ENCODE results near the gene TMEM237. TPM values are rescaled to one million over a fixed set of nuclear protein-coding genes. Genes with fewer than 3 reads are reported as not detected.

TMEM237 gene
- polyA plus RNA-seq, 1 donor: 15.4 TPM

DNA sequence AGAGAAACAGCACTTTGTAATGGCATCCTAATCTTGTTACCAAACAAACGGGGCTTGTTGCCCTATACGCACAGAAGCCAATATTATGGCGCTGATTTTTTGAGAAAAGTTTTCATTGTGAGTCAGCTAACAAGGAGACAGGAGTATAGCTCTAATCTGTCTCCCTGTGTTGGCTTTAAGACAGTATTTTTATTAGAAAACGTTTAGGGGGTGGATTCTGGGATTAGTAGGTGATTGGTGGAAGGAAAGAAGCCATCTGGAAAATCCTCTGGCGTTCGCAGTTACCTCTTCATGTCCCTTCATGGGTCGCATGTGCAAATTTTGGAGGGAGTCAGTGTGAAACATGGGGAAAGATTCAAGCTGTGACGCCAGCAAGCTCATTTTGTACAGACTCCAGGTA lies 698 bp upstream of the TMEM237 start:
- Histone ChIP-seq H3K4me3 (ENCODE audit: low read length) (peak overlapping the region; percentile 99), H3K4me1 (ENCODE audit: control insufficient read depth, insufficient read depth, low read length) (peaks cover 3% of the 10 kb centered on the region), H3K9me3 (ENCODE audit: control insufficient read depth, low read depth, low read length) (no peaks in the 10 kb centered on the region), H3K36me3 (ENCODE audit: control insufficient read depth, insufficient read depth, low read length) (no peaks in the 10 kb centered on the region), H3K27ac (ENCODE audit: low read length) (peak overlapping the region; percentile 93), H3K27me3 (ENCODE audit: control insufficient read depth, insufficient read depth, low read length) (no peaks in the 10 kb centered on the region)
- DNase-seq: peak in 1 of 2 donors; percentile 10
- WGBS (ENCODE audit: insufficient coverage, low lambda C conversion rate): 83% methylated on average over 1 of the region's 8 CpGs

DNA sequence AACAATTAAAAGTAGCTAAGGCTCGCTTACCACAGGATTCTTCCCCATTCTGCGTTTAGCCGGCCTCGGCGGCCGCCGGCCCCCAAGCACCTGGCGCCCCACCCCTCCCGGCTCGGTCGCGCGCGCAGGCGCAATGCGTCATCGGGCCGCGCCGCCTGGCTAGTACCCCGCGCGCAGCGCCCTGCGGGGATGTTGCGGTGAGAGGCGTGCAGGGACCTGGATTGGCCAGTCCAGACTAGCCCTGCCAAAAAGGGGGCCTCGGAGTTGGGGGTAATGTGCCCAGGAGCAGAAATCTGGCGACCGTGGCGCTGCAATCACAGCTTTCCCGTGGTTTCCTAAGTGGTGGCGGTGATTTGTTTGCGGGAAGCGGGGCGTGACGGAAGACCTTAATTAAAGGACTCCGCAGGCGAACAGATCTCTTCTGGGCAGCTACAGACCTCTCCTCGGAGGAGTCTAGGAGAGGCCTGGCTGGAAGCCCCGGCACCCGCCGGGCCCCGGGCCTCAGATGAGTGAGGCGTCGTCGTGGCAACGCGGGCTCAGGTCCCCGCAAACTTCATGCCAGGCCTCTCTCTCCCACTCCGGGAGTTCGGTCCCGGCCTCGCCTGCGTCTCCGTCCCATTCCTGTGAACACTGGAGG lies 606 bp downstream of the TMEM237 start:
- Histone ChIP-seq H3K4me3 (ENCODE audit: low read length) (peak overlapping the region; percentile 99), H3K9me3 (ENCODE audit: control insufficient read depth, low read depth, low read length) (no peaks in the 10 kb centered on the region), H3K27me3 (ENCODE audit: control insufficient read depth, insufficient read depth, low read length) (no peaks in the 10 kb centered on the region), H3K36me3 (ENCODE audit: control insufficient read depth, insufficient read depth, low read length) (no peaks in the 10 kb centered on the region), H3K27ac (ENCODE audit: low read length) (peak overlapping the region; percentile 93), H3K4me1 (ENCODE audit: control insufficient read depth, insufficient read depth, low read length) (peaks cover 3% of the 10 kb centered on the region)
- peak; percentile 74 to 87 for DNase-seq
- WGBS (ENCODE audit: insufficient coverage, low lambda C conversion rate): no CpG with 5 or more reads among the region's 56 CpGs

DNA sequence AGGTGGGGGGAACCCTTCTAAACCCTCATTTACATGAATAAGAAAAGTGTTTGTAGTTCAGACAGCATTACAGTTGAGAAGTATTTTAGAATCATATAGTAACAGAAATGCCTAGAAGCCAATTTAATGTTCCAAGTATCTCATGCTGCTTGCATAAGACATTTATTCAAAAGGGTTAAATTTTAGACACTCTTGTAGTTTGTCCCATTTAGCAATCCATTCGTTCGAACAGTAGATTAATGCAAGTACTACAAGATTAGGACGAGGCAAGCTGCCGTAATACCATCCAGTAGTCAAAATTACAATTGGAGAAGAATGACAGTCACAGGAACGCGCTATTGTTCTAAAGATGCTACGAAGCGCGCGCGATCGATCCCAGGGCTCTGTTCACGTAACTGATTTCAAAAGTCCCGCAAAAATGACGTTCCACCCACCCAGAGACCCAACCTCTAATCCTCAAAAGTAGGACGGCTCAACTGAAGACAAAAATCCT lies 1.2 kb downstream of the TMEM237 start:
- Histone ChIP-seq H3K27ac (ENCODE audit: low read length) (peak overlapping the region; percentile 93), H3K4me1 (ENCODE audit: control insufficient read depth, insufficient read depth, low read length) (peaks cover 3% of the 10 kb centered on the region), H3K27me3 (ENCODE audit: control insufficient read depth, insufficient read depth, low read length) (no peaks in the 10 kb centered on the region), H3K4me3 (ENCODE audit: low read length) (peak overlapping the region; percentile 99), H3K36me3 (ENCODE audit: control insufficient read depth, insufficient read depth, low read length) (no peaks in the 10 kb centered on the region), H3K9me3 (ENCODE audit: control insufficient read depth, low read depth, low read length) (no peaks in the 10 kb centered on the region)
- no peak for DNase-seq
- 0% methylated on average over 2 of the region's 16 CpGs for WGBS (ENCODE audit: insufficient coverage, low lambda C conversion rate)

DNA sequence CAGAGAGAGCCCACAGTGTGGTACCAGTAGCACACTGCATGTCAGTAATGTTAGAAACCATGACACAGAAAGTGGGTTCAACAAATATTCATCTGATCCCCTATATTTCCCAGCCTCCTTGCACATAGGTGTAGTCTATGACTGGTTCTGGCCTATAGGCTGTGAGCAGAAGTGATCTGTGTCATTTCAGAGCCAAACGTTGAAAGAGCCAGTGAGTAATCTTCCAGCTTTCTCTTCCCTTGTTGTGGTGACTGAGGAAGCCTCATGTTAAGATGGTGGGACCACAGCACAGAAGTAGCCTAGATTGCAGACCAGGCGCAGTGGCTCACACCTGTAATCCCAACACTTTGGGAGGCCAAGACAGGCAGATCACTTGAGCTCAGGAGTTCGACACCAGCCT lies 4.1 kb downstream of the TMEM237 start:
- 100% methylated on average over 1 of the region's 3 CpGs for WGBS (ENCODE audit: insufficient coverage, low lambda C conversion rate)
- Histone ChIP-seq H3K36me3 (ENCODE audit: control insufficient read depth, insufficient read depth, low read length) (peaks cover 15% of the 10 kb centered on the region), H3K4me1 (ENCODE audit: control insufficient read depth, insufficient read depth, low read length) (peaks cover 3% of the 10 kb centered on the region), H3K27ac (ENCODE audit: low read length) (no peak overlapping the region), H3K9me3 (ENCODE audit: control insufficient read depth, low read depth, low read length) (no peaks in the 10 kb centered on the region), H3K27me3 (ENCODE audit: control insufficient read depth, insufficient read depth, low read length) (no peaks in the 10 kb centered on the region), H3K4me3 (ENCODE audit: low read length) (no peak overlapping the region)
- DNase-seq: no peak

DNA sequence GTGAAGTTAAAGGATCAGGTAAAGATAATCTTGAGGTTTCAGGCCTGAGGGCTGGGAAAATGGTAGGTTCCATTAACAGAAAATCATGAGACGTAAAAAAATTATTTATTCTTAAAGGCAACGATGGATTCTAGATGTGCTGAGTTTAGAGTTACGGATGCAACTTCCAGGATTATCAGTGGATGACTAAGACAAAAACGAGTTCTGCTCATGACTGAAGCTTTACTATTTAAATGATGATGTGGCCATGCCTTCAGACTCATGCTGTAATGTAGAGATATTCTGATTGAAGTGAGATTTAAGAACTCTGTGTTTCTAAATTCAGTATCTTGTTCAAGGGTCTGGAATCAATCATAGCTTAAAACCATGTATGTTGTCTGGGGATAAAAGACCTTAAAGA lies 5.0 kb downstream of the TMEM237 start:
- Histone ChIP-seq H3K9me3 (ENCODE audit: control insufficient read depth, low read depth, low read length) (no peaks in the 10 kb centered on the region), H3K4me1 (ENCODE audit: control insufficient read depth, insufficient read depth, low read length) (no peaks in the 10 kb centered on the region), H3K36me3 (ENCODE audit: control insufficient read depth, insufficient read depth, low read length) (peaks cover 22% of the 10 kb centered on the region), H3K27me3 (ENCODE audit: control insufficient read depth, insufficient read depth, low read length) (no peaks in the 10 kb centered on the region), H3K27ac (ENCODE audit: low read length) (no peak overlapping the region), H3K4me3 (ENCODE audit: low read length) (no peak overlapping the region)
- DNase-seq: no peak
- WGBS (ENCODE audit: insufficient coverage, low lambda C conversion rate): no CpG with 5 or more reads among the region's 4 CpGs

DNA sequence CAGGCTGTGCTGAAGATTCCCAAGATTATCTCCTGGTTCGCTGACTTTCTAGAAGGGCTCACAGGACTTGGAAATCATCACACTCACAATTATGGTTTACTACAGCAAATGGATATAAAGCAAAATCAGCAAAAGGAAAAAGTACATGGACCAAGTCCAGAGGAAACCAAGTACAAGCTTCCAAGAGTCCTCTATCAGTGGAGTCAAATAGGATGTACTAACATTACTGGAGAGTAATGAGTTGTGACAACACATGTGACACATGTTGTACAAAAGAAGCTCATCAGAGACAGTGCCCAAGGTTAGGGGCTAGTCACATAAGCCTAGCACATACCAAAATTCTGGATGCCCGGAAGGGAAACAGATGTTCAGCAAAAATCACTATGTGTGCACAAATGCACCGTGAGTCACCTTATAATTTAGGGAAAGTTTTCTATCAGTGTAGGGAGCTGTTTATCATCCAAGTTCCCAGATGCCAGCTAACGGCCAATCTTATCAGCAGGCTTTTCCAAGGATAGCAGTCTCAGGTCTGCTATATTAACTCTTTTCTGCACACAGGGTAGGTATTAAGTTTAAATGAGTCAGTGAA lies 9.5 kb downstream of the TMEM237 start:
- no peak for DNase-seq
- no peak overlapping the region for H3K27ac ChIP-seq (ENCODE audit: low read length)
- H3K36me3 ChIP-seq (ENCODE audit: control insufficient read depth, insufficient read depth, low read length): peaks cover 39% of the 10 kb centered on the region
- no peak overlapping the region for H3K4me3 ChIP-seq (ENCODE audit: low read length)
- no peaks in the 10 kb centered on the region for H3K4me1 ChIP-seq (ENCODE audit: control insufficient read depth, insufficient read depth, low read length)
- 70% methylated on average over 2 of the region's 4 CpGs for WGBS (ENCODE audit: insufficient coverage, low lambda C conversion rate)
- H3K27me3 ChIP-seq (ENCODE audit: control insufficient read depth, insufficient read depth, low read length): no peaks in the 10 kb centered on the region
- no peaks in the 10 kb centered on the region for H3K9me3 ChIP-seq (ENCODE audit: control insufficient read depth, low read depth, low read length)

DNA sequence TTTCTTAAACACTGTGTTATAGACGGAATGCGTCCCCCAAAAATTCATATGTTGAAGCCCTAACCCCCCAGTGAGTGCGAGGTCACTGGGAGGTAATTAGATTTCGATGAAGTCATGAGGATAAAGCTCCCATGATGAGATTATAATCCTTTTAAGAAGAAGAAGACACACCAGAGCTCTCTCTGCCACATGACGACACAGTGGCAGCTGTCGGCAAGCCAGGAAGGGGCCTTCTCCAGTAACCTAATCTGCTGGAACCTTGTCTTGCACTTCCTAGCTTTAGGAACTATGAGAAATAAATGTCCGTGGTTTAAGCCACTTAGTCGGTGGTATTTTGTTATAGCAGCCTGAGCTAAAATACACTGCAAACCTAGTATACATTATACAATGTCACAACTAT lies 12.3 kb downstream of the TMEM237 start:
- Histone ChIP-seq H3K36me3 (ENCODE audit: control insufficient read depth, insufficient read depth, low read length) (peaks cover 39% of the 10 kb centered on the region), H3K4me3 (ENCODE audit: low read length) (no peak overlapping the region)
- no CpG with 5 or more reads among the region's 8 CpGs for WGBS (ENCODE audit: insufficient coverage, low lambda C conversion rate)

DNA sequence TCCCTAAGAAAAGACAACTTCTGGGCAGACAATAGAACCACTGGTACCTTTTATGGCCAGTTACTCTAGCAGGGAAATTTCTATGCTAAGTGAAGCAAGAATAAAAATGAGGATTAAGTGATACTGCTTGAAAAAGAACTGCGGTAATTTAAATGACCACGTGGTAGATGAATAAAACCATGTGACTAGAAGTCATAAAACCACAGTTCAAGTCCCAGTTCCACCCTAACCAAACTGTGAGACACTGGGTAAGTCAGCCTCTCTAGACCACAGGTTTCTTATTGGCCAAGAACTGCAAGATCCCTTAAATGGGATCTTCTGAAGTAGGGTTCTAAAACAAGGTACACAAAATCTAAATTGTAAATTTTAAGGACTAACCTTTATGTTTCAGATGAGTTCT lies 12.7 kb downstream of the TMEM237 start:
- no peaks in the 10 kb centered on the region for H3K9me3 ChIP-seq (ENCODE audit: control insufficient read depth, low read depth, low read length)
- no peak for DNase-seq
- WGBS (ENCODE audit: insufficient coverage, low lambda C conversion rate): 50% methylated on average over 1 of the region's 2 CpGs
- H3K27ac ChIP-seq (ENCODE audit: low read length): no peak overlapping the region
- H3K27me3 ChIP-seq (ENCODE audit: control insufficient read depth, insufficient read depth, low read length): no peaks in the 10 kb centered on the region
- H3K36me3 ChIP-seq (ENCODE audit: control insufficient read depth, insufficient read depth, low read length): peaks cover 38% of the 10 kb centered on the region
- no peaks in the 10 kb centered on the region for H3K4me1 ChIP-seq (ENCODE audit: control insufficient read depth, insufficient read depth, low read length)
- H3K4me3 ChIP-seq (ENCODE audit: low read length): no peak overlapping the region

More for the DNA sequence above, 12.3 kb downstream of the TMEM237 start:
- Histone ChIP-seq H3K4me1 (ENCODE audit: control insufficient read depth, insufficient read depth, low read length) (no peaks in the 10 kb centered on the region), H3K27me3 (ENCODE audit: control insufficient read depth, insufficient read depth, low read length) (no peaks in the 10 kb centered on the region), H3K9me3 (ENCODE audit: control insufficient read depth, low read depth, low read length) (no peaks in the 10 kb centered on the region), H3K27ac (ENCODE audit: low read length) (no peak overlapping the region)
- DNase-seq: no peak

DNA sequence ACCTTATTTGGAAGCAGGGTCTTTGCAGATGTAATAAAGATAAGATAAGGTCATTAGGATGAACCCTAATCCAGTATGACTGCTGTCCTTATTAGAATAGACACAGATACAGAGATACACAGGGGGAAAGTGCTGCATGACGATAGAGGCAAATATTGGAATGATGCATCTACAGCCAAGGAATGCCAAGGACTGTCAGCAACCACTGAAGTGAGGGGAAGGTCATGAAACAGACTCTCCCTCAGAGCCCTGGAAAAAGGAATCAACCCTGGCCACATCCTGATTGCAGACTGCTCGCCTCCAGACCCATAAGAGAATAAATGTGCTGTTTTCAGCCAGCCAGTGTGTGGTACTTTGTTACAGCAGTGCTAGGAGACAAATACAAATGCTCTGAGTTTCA lies 14.8 kb downstream of the TMEM237 start:
- H3K4me1 ChIP-seq (ENCODE audit: control insufficient read depth, insufficient read depth, low read length): no peaks in the 10 kb centered on the region
- H3K36me3 ChIP-seq (ENCODE audit: control insufficient read depth, insufficient read depth, low read length): peaks cover 29% of the 10 kb centered on the region
- no peaks in the 10 kb centered on the region for H3K27me3 ChIP-seq (ENCODE audit: control insufficient read depth, insufficient read depth, low read length)
- no peak overlapping the region for H3K27ac ChIP-seq (ENCODE audit: low read length)
- DNase-seq: no peak
- H3K4me3 ChIP-seq (ENCODE audit: low read length): no peak overlapping the region
- no peaks in the 10 kb centered on the region for H3K9me3 ChIP-seq (ENCODE audit: control insufficient read depth, low read depth, low read length)
- WGBS (ENCODE audit: insufficient coverage, low lambda C conversion rate): no CpG with 5 or more reads among the region's 2 CpGs

DNA sequence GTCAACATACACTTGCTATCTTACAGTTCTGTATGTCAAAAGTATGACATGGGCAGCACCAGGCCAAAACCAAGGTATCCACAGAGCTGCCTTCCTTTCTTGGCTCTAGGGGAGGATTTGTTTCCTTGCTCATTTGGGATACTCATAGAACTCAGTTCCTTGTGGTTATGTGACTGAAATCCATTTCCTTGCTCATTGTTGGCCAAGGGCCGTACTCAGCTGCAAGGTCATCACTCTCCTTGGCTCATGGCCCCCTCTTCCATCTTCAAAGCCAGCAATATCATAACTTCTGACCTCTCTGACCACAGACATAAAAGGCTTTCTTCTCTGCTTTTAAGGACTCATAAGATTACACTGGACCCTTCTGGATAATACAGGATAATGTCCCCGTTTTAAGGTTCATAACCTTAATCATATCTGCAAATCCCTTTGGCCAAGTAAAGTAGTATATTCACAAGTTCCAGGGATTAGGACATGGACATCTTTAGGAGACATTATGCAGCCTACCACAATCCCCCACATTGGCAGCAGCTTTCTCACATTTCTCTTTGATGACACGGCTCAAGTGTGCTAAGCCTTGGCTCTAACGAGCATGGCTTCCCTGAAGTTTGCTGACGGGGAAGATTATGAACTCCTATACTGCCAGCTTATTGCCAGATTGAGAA lies 20.9 kb downstream of the TMEM237 start:
- no peak overlapping the region for H3K27ac ChIP-seq (ENCODE audit: low read length)
- H3K27me3 ChIP-seq (ENCODE audit: control insufficient read depth, insufficient read depth, low read length): no peaks in the 10 kb centered on the region
- H3K4me1 ChIP-seq (ENCODE audit: control insufficient read depth, insufficient read depth, low read length): no peaks in the 10 kb centered on the region
- H3K36me3 ChIP-seq (ENCODE audit: control insufficient read depth, insufficient read depth, low read length): peaks cover 10% of the 10 kb centered on the region
- H3K9me3 ChIP-seq (ENCODE audit: control insufficient read depth, low read depth, low read length): peaks cover 4% of the 10 kb centered on the region
- no peak overlapping the region for H3K4me3 ChIP-seq (ENCODE audit: low read length)
- no CpG with 5 or more reads among the region's 5 CpGs for WGBS (ENCODE audit: insufficient coverage, low lambda C conversion rate)
- DNase-seq: no peak
